HepG2 (cell line): Measurements from ENCODE around the gene PNN. TPM values are rescaled to one million over a fixed set of nuclear protein-coding genes. Genes with fewer than 3 reads are reported as not detected.
A peak's percentile ranks its signal among the peaks of the same experiment; 100 is the strongest.

ENCODE experiments used
- BHLHE40 ChIP-seq: IDR thresholded peaks from 2 replicates; pipeline ENCODE4 v1.6.1; 2011; ENCODE audit warnings: low read length, improper control_type of control experiment
- BORCS8-MEF2B ChIP-seq: sonication (generic); formaldehyde crosslinking; IDR thresholded peaks from 2 replicates; pipeline ENCODE4 v1.8.0; 2022; ENCODE audit warnings: mild to moderate bottlenecking, missing genetic modification reagents
- CCDC6 ChIP-seq: sonication (generic); formaldehyde crosslinking; IDR thresholded peaks from 2 replicates; pipeline ENCODE4 v1.8.1; 2022; ENCODE audit warnings: mild to moderate bottlenecking, missing genetic modification reagents, moderate library complexity
- CHCHD3 ChIP-seq: sonication (generic); formaldehyde crosslinking; IDR thresholded peaks from 2 replicates; pipeline ENCODE4 v1.8.0; 2022; ENCODE audit warnings: mild to moderate bottlenecking, missing genetic modification reagents, moderate library complexity
- ERF ChIP-seq: IDR thresholded peaks from 2 replicates; pipeline ENCODE4 v1.6.1; 2018; ENCODE audit warnings: missing biosample characterization, missing genetic modification reagents
- FLYWCH1 ChIP-seq: sonication (generic); formaldehyde crosslinking; IDR thresholded peaks from 2 replicates; pipeline ENCODE4 v1.8.1; 2023; ENCODE audit warnings: mild to moderate bottlenecking, missing genetic modification reagents
- HDAC1 ChIP-seq: sonication (generic); formaldehyde crosslinking; IDR thresholded peaks from 2 replicates; pipeline ENCODE4 v1.5.1; 2020; ENCODE audit warnings: mild to moderate bottlenecking, missing genetic modification reagents
- HNRNPH1 ChIP-seq: fragments of 200-400 bp; formaldehyde crosslinking; optimal IDR thresholded peaks from 2 replicates; pipeline ENCODE3; 2017; ENCODE audit warnings: mild to moderate bottlenecking, low read depth, low read length
- HOXA5 ChIP-seq: sonication (generic); formaldehyde crosslinking; IDR thresholded peaks from 2 replicates; pipeline ENCODE4 v1.4.0; 2020; ENCODE audit warnings: missing genetic modification reagents
- IKZF1 ChIP-seq: fragments of 450-650 bp; IDR thresholded peaks from 2 replicates; pipeline ENCODE4 v1.7.1; 2016
- MED13 ChIP-seq: sonication (generic); formaldehyde crosslinking; IDR thresholded peaks from 2 replicates; pipeline ENCODE4 v1.5.0; 2020; ENCODE audit warnings: missing genetic modification reagents
- NAIF1 ChIP-seq: sonication (generic); formaldehyde crosslinking; IDR thresholded peaks from 2 replicates; pipeline ENCODE4 v1.5.0; 2020; ENCODE audit warnings: mild to moderate bottlenecking, missing genetic modification reagents, borderline replicate concordance
- NFE2L2 ChIP-seq: fragments of 150-350 bp; IDR thresholded peaks from 2 replicates; pipeline ENCODE4 v1.6.1; 2014; ENCODE audit warnings: low read length
- NFKB2 ChIP-seq: sonication (generic); formaldehyde crosslinking; IDR thresholded peaks from 2 replicates; pipeline ENCODE4 v1.4.0; 2020; ENCODE audit warnings: missing genetic modification reagents, borderline replicate concordance
- PAF1 ChIP-seq: IDR thresholded peaks from 2 replicates; pipeline ENCODE4 v1.6.1; 2016; ENCODE audit warnings: missing genetic modification reagents, missing compliant biosample characterization
- SCMH1 ChIP-seq: sonication (generic); formaldehyde crosslinking; IDR thresholded peaks from 2 replicates; pipeline ENCODE4 v1.9.0; 2021; ENCODE audit warnings: missing genetic modification reagents, mild to moderate bottlenecking, borderline replicate concordance
- SIN3B ChIP-seq: fragments of 150-350 bp; IDR thresholded peaks from 2 replicates; pipeline ENCODE4 v1.6.1; 2014; ENCODE audit warnings: low read length
- SP2 ChIP-seq: sonication (generic); formaldehyde crosslinking; IDR thresholded peaks from 2 replicates; pipeline ENCODE4 v1.5.1; 2020; ENCODE audit warnings: mild to moderate bottlenecking, missing genetic modification reagents
- SRSF1 ChIP-seq: fragments of 200-400 bp; formaldehyde crosslinking; optimal IDR thresholded peaks from 2 replicates; pipeline ENCODE3; 2017; ENCODE audit warnings: mild to moderate bottlenecking, low read depth, low read length, moderate library complexity
- XBP1 ChIP-seq: sonication (generic); formaldehyde crosslinking; IDR thresholded peaks from 2 replicates; pipeline ENCODE4 v1.5.0; 2020; ENCODE audit warnings: missing genetic modification reagents
- ZIK1 ChIP-seq: sonication (generic); formaldehyde crosslinking; IDR thresholded peaks from 2 replicates; pipeline ENCODE4 v1.5.0; 2020; ENCODE audit warnings: mild to moderate bottlenecking, low read depth, missing genetic modification reagents, borderline replicate concordance
- ZNF292 ChIP-seq: sonication (generic); formaldehyde crosslinking; IDR thresholded peaks from 2 replicates; pipeline ENCODE4 v1.8.1; 2022; ENCODE audit warnings: mild to moderate bottlenecking, low read depth, missing genetic modification reagents, borderline replicate concordance
- ZNF343 ChIP-seq: sonication (generic); formaldehyde crosslinking; IDR thresholded peaks from 2 replicates; pipeline ENCODE4 v1.4.0; 2020; ENCODE audit warnings: mild to moderate bottlenecking, missing genetic modification reagents
- ZNF383 ChIP-seq: sonication (generic); formaldehyde crosslinking; IDR thresholded peaks from 2 replicates; pipeline ENCODE4 v1.4.0; 2020; ENCODE audit warnings: missing genetic modification reagents, mild to moderate bottlenecking, borderline replicate concordance
- ZNF451 ChIP-seq: sonication (generic); formaldehyde crosslinking; IDR thresholded peaks from 2 replicates; pipeline ENCODE4 v1.5.0; 2020; ENCODE audit warnings: mild to moderate bottlenecking, missing genetic modification reagents
- ZNF468 ChIP-seq: sonication (generic); formaldehyde crosslinking; IDR thresholded peaks from 2 replicates; pipeline ENCODE4 v1.8.0; 2022; ENCODE audit warnings: mild to moderate bottlenecking, moderate library complexity, missing genetic modification reagents
- ZNF550 ChIP-seq: sonication (generic); formaldehyde crosslinking; IDR thresholded peaks from 2 replicates; pipeline ENCODE4 v1.4.0; 2020; ENCODE audit warnings: mild to moderate bottlenecking, missing genetic modification reagents, borderline replicate concordance
- ZNF615 ChIP-seq: sonication (generic); formaldehyde crosslinking; IDR thresholded peaks from 2 replicates; pipeline ENCODE4 v1.5.0; 2020; ENCODE audit warnings: mild to moderate bottlenecking, missing genetic modification reagents, borderline replicate concordance
- ZSCAN20 ChIP-seq: sonication (generic); formaldehyde crosslinking; IDR thresholded peaks from 2 replicates; pipeline ENCODE4 v1.4.0; 2020; ENCODE audit warnings: missing genetic modification reagents, mild to moderate bottlenecking, borderline replicate concordance
- polyA plus RNA-seq, 8 experiments: library from polyadenylated mRNA; depleted of rRNA in 3 of 8; stranded (reverse) in 7 of 8; unstranded in 1 of 8; fragments of >200 nt; fragmentation: Illumina TruSeq in 4 of 8; extraction: Trizol in 4 of 8; gene quantifications; 2 replicates each; pipeline versions ENCODE4 v1.2.1 to v1.2.3, GENCODE V29; 2011 to 2016; ENCODE audit warnings: low read depth in 4 of 8, missing spikeins in 1 of 8, mixed read lengths in 1 of 8; ENCODE audit not compliant: insufficient read depth in 1 of 8
- total RNA-seq, 5 experiments: library from RNA; depleted of rRNA; stranded (reverse); fragments of >200 nt; fragmentation: Illumina TruSeq; extraction: Trizol; gene quantifications; 2 replicates each; pipeline ENCODE4 v1.2.3, GENCODE V29; 2016; ENCODE audit warnings: low read depth in 1 of 5
- TF ChIP-seq, protein P1 (sequence below): IDR thresholded peaks from 2 replicates; pipeline ENCODE4 v1.6.1; 2016; ENCODE audit warnings: missing compliant biosample characterization, missing genetic modification reagents, borderline replicate concordance
- TF ChIP-seq, protein P2 (sequence below): sonication (generic); formaldehyde crosslinking; IDR thresholded peaks from 2 replicates; pipeline ENCODE4 v1.5.1; 2020; ENCODE audit warnings: missing genetic modification reagents, mild to moderate bottlenecking, borderline replicate concordance
- TF ChIP-seq, protein P3 (sequence below): sonication (generic); formaldehyde crosslinking; IDR thresholded peaks from 2 replicates; pipeline ENCODE4 v1.4.0; 2020; ENCODE audit warnings: missing genetic modification reagents

Gene PNN
- total and polyA plus RNA-seq, 2 of the 13 experiments (the other 11 are each of a cell fraction or from before 2014, with no cell fraction given): 58.0 to 214 TPM

DNA sequence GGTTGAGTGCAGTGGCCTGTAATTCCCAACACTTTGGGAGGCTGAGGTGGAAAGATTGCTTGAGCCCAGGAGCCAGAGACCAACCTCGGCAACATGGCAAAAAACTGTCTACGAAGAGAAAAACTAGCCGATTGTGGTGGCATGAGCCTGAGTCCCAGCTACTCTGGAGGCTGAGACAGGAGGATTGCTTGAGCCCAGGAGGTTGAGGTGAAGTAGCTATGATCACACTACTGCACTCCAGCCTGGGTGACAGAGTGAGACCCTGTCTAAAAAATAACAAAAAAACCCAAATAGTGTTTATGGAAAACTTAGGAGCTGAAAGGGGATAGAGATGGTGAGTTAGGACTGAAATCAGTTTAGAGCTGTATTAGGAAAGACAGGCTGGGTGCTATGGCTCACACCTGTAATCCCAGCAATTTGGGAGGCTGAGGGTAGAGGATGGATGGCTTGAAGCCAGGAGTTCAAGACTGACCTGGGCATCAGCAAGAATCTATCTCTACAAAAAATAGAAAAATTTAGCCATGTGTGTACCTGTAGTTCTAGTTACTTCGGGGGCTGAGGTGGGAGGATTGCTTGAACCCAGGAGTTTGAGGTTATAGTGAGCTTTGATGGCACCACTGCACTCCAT lies 9.7 kb downstream of the PNN start (continued):
- TF ChIP-seq, protein P1, sequence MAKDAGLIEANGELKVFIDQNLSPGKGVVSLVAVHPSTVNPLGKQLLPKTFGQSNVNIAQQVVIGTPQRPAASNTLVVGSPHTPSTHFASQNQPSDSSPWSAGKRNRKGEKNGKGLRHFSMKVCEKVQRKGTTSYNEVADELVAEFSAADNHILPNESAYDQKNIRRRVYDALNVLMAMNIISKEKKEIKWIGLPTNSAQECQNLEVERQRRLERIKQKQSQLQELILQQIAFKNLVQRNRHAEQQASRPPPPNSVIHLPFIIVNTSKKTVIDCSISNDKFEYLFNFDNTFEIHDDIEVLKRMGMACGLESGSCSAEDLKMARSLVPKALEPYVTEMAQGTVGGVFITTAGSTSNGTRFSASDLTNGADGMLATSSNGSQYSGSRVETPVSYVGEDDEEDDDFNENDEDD (CRISPR knock-in tag): no peak
- TF ChIP-seq ZNF292 (CRISPR knock-in tag) (no peak), BHLHE40 (no peak), CCDC6 (CRISPR knock-in tag) (no peak), NFE2L2 (no peak), ZNF343 (CRISPR knock-in tag) (no peak), ERF (no peak), ZNF615 (CRISPR knock-in tag) (no peak), SRSF1 (no peak), SCMH1 (CRISPR knock-in tag) (no peak), MED13 (CRISPR knock-in tag) (no peak), PAF1 (CRISPR knock-in tag) (peak; percentile 95), SP2 (CRISPR knock-in tag) (no peak), CHCHD3 (no peak), ZIK1 (CRISPR knock-in tag) (no peak), ZSCAN20 (CRISPR knock-in tag) (no peak), HNRNPH1 (no peak), ZNF468 (CRISPR knock-in tag) (no peak), SIN3B (no peak), HDAC1 (CRISPR knock-in tag) (no peak), HOXA5 (CRISPR knock-in tag) (peak; percentile 13; the same call in 1 of the 2 replicates), BORCS8-MEF2B (no peak), XBP1 (no peak), IKZF1 (no peak), ZNF383 (CRISPR knock-in tag) (no peak), ZNF451 (CRISPR knock-in tag) (no peak), FLYWCH1 (no peak), ZNF550 (no peak), NAIF1 (CRISPR knock-in tag) (no peak), NFKB2 (CRISPR knock-in tag) (peak; percentile 38; the same call in 1 of the 2 replicates)
- TF ChIP-seq, protein P2, sequence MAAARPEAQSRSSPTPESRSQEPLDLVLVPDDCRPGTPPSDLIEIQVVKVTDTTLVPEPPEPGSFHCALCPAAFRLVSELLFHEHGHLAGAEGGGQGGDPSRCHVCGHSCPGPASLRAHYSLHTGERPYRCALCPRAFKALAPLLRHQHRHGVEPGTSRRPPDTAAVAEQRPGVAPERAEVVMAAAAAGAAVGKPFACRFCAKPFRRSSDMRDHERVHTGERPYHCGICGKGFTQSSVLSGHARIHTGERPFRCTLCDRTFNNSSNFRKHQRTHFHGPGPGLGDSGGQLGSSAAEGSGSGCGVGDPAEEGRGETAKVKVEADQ (CRISPR knock-in tag): no peak
- TF ChIP-seq, protein P3, sequence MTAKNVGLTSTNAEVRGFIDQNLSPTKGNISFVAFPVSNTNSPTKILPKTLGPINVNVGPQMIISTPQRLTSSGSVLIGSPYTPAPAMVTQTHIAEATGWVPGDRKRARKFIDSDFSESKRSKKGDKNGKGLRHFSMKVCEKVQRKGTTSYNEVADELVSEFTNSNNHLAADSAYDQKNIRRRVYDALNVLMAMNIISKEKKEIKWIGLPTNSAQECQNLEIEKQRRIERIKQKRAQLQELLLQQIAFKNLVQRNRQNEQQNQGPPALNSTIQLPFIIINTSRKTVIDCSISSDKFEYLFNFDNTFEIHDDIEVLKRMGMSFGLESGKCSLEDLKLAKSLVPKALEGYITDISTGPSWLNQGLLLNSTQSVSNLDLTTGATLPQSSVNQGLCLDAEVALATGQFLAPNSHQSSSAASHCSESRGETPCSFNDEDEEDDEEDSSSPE: 0 out of 2 replicates have a peak, but pooled peaks have one; percentile 17
